AG04449 (cell line): ENCODE results near the gene BCL3.

Experiments used
- CTCF ChIA-PET: fragments of 350-600 bp; formaldehyde crosslinking; extraction: SDS; loops from one replicate; lab custom pipeline; 2021; ENCODE audit warnings: antibody characterized with exemption; lab: Yijun Ruan, JAX
- POLR2A ChIA-PET: fragments of 400-600, 350-600 bp; formaldehyde crosslinking; extraction: SDS; loops from one replicate; lab custom pipeline; 2020; ENCODE audit warnings: antibody characterized with exemption, inconsistent platforms; lab: Yijun Ruan, JAX
- DNase-seq: peaks from one replicate; pipeline ENCODE4 v3.0.0-alpha.2; 2010; ENCODE audit warnings: low read depth, low spot score
- H3K4me3 ChIP-seq: 2 replicates; pipeline ENCODE4 v1.5.1; 2011; ENCODE audit warnings: low read depth, mild to moderate bottlenecking, control low read depth, low read length
- TF ChIP-seq, protein P1 (sequence below): IDR thresholded peaks from one replicate; pipeline ENCODE4 v1.5.1; 2011; ENCODE audit warnings: mild to moderate bottlenecking, moderate library complexity, low read length, control low read depth, inconsistent platforms; ENCODE audit not compliant: insufficient read depth; ENCODE audit errors: missing control alignments

Gene BCL3

GRCh38 chr19:44799627-44800346 lies 51.3 kb downstream of the BCL3 start:
- DNase-seq = no peak
- TF ChIP-seq, protein P1, sequence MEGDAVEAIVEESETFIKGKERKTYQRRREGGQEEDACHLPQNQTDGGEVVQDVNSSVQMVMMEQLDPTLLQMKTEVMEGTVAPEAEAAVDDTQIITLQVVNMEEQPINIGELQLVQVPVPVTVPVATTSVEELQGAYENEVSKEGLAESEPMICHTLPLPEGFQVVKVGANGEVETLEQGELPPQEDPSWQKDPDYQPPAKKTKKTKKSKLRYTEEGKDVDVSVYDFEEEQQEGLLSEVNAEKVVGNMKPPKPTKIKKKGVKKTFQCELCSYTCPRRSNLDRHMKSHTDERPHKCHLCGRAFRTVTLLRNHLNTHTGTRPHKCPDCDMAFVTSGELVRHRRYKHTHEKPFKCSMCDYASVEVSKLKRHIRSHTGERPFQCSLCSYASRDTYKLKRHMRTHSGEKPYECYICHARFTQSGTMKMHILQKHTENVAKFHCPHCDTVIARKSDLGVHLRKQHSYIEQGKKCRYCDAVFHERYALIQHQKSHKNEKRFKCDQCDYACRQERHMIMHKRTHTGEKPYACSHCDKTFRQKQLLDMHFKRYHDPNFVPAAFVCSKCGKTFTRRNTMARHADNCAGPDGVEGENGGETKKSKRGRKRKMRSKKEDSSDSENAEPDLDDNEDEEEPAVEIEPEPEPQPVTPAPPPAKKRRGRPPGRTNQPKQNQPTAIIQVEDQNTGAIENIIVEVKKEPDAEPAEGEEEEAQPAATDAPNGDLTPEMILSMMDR = no peak
- H3K4me3 ChIP-seq = no peak overlapping the region
- POLR2A ChIA-PET = no interaction called here
- CTCF ChIA-PET = interaction anchor here (1.0 to 9.3 kb wide), 8 partner anchors 6 to 228 kb away, joined by 3 to 85 read pairs (median 10); partner anchors contain the start of gene BCAM

- CTCF ChIA-PET = interaction anchor here (2.9 to 9.3 kb wide), 2 partner anchors 5 to 17 kb away, joined by 19 to 85 read pairs; partner anchors contain the start of gene BCAM
- POLR2A ChIA-PET = no interaction called here
Measured at GRCh38 chr19:44800461-44800860, 52.0 kb downstream of the BCL3 start.

GRCh38 chr19:44803442-44804428 lies 55.2 kb downstream of the BCL3 start:
- TF ChIP-seq, protein P1 = no peak
- ChIA-PET POLR2A (no interaction called here), CTCF (interaction anchor here (0.6 to 8.0 kb wide), 9 partner anchors 8 to 115 kb away, joined by 3 to 85 read pairs (median 8); partner anchors contain the start of gene NECTIN2)
- DNase-seq = no peak
- H3K4me3 ChIP-seq = no peak overlapping the region

More at GRCh38 chr19:44800461-44800860, 52.0 kb downstream of the BCL3 start:
- DNase-seq = no peak
- H3K4me3 ChIP-seq = no peak overlapping the region
- TF ChIP-seq, protein P1 = peak; percentile 100

DNA sequence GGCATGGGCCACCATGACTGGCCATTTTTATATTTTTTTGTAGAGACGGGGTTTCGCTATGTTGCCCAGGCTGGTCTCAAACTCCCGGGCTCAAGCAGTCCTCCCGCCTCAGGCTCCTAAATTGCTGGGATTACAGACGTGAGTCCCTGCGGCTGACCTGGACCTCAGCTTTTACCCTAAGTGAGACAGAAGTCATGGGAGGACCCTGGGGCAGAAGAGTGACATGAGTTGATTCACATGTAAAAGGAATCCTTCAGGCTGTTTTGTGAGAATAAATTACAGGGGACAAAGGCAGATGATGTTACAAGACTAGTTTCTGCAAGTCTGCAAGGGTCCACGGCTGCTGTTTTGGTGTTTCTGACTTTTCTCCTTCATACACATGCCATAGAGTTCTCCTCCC lies 57.8 kb downstream of the BCL3 start:
- ChIA-PET CTCF (interaction anchor here (1.4 to 8.0 kb wide), 6 partner anchors 10 to 83 kb away, joined by 3 to 85 read pairs (median 15); no protein-coding TSS in a partner anchor), POLR2A (no interaction called here)
- no peak for DNase-seq
- TF ChIP-seq, protein P1 = no peak
- no peak overlapping the region for H3K4me3 ChIP-seq

- ChIA-PET POLR2A (no interaction called here), CTCF (interaction anchor here (0.8 to 8.0 kb wide), 12 partner anchors 11 to 236 kb away, joined by 3 to 85 read pairs (median 10); partner anchors contain the start of gene NECTIN2)
- DNase-seq = no peak
- TF ChIP-seq, protein P1 = no peak
- H3K4me3 ChIP-seq = no peak overlapping the region
Measured at GRCh38 chr19:44807162-44807561, 58.7 kb downstream of the BCL3 start.
